Nephron progenitor cell (in vitro differentiated cells): ENCODE data around the gene ABAT.
"Not testable (repeated sequence)": the region's sequence is repeated elsewhere in the genome, so short reads cannot be mapped to it uniquely, and the experiment has no call there.

Source experiments
- DNase-seq: peaks from one replicate; pipeline ENCODE4 v3.0.0; 2021
- H3K27ac Mint-ChIP-seq: 2 replicates; pipeline ENCODE4 v1.8.0; 2021; ENCODE audit warnings: mild to moderate bottlenecking, moderate library complexity, mixed read lengths
- H3K27me3 Mint-ChIP-seq: 2 replicates; pipeline ENCODE4 v1.8.0; 2021; ENCODE audit warnings: mild to moderate bottlenecking, low read depth, mixed read lengths; ENCODE audit not compliant: poor library complexity
- H3K36me3 Mint-ChIP-seq: 2 replicates; pipeline ENCODE4 v1.8.0; 2021; ENCODE audit warnings: low read depth, mixed read lengths
- H3K4me1 Mint-ChIP-seq: 2 replicates; pipeline ENCODE4 v1.8.0; 2021; ENCODE audit warnings: mixed read lengths
- H3K4me3 Mint-ChIP-seq: 2 replicates; pipeline ENCODE4 v1.8.0; 2021; ENCODE audit warnings: mild to moderate bottlenecking, moderate library complexity, mixed read lengths
- H3K9me3 Mint-ChIP-seq: 2 replicates; pipeline ENCODE4 v1.8.0; 2021; ENCODE audit warnings: mild to moderate bottlenecking, moderate library complexity, mixed read lengths
- TF ChIP-seq, protein P1 (sequence below): fragments of 200-600 bp; sonication (generic); IDR thresholded peaks from 2 replicates; pipeline ENCODE4 v1.5.0; 2021; ENCODE audit warnings: antibody characterized with exemption

The ABAT gene

DNA sequence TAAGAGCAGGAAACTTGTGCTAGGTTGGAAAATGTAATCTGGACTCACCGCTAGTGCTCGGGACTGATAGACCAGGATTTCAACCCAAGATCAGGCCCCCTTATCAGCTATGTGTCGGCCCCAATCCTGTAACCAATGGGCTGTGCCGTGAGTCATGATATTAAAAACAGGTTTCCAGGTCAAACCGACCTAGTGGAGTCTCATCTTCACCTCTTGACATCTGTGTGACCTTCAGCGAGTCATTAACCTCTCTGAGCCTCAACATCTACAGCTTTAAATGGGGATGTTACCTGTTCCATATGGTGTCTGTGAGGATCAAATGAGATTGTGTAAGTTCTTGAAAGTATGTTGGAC lies 123.7 kb downstream of the ABAT start:
- peak overlapping the region; percentile 93 for H3K4me3 Mint-ChIP-seq
- no peak for DNase-seq
- peaks cover 39% of the 10 kb centered on the region for H3K4me1 Mint-ChIP-seq
- TF ChIP-seq, protein P1, sequence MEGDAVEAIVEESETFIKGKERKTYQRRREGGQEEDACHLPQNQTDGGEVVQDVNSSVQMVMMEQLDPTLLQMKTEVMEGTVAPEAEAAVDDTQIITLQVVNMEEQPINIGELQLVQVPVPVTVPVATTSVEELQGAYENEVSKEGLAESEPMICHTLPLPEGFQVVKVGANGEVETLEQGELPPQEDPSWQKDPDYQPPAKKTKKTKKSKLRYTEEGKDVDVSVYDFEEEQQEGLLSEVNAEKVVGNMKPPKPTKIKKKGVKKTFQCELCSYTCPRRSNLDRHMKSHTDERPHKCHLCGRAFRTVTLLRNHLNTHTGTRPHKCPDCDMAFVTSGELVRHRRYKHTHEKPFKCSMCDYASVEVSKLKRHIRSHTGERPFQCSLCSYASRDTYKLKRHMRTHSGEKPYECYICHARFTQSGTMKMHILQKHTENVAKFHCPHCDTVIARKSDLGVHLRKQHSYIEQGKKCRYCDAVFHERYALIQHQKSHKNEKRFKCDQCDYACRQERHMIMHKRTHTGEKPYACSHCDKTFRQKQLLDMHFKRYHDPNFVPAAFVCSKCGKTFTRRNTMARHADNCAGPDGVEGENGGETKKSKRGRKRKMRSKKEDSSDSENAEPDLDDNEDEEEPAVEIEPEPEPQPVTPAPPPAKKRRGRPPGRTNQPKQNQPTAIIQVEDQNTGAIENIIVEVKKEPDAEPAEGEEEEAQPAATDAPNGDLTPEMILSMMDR = no peak
- no peaks in the 10 kb centered on the region for H3K9me3 Mint-ChIP-seq
- H3K36me3 Mint-ChIP-seq = peaks cover 14% of the 10 kb centered on the region
- H3K27ac Mint-ChIP-seq = peak overlapping the region; percentile 81
- peaks cover 5% of the 10 kb centered on the region for H3K27me3 Mint-ChIP-seq

DNA sequence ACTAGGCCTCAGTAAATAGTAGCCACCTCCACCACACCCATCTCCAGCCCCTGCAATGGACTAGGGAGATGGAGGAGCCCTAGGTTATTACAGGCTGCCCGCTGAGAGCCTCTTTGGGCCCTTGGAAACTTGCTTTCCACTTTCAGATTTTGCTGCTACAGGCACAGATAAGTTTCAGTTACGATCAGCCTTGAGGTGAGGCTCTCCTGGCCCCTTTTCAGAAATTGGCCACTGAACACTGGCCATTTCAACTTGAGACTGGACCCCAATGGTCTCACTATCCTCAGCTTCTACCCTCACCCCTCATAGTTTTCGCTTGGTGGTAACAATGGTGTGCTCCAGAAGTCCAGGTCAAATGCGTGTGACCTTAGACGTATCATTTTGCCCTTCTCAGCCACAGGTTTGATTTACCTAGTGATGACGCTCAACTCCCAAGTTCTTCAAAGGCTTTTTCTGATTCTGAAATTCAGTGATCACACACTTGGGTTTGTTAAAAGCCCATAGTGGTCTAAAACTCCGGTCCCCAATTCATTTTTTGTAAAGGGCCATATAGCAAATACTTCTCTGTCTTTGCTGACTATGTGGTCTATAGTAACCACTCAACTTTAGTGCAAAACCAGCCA lies 124.2 kb downstream of the ABAT start:
- Mint-ChIP-seq H3K27me3 (peaks cover 2% of the 10 kb centered on the region), H3K4me1 (peaks cover 39% of the 10 kb centered on the region), H3K27ac (peak overlapping the region; percentile 26), H3K9me3 (no peaks in the 10 kb centered on the region), H3K4me3 (peak overlapping the region; percentile 93), H3K36me3 (peaks cover 17% of the 10 kb centered on the region)
- TF ChIP-seq, protein P1 = no peak
- DNase-seq = no peak

DNA sequence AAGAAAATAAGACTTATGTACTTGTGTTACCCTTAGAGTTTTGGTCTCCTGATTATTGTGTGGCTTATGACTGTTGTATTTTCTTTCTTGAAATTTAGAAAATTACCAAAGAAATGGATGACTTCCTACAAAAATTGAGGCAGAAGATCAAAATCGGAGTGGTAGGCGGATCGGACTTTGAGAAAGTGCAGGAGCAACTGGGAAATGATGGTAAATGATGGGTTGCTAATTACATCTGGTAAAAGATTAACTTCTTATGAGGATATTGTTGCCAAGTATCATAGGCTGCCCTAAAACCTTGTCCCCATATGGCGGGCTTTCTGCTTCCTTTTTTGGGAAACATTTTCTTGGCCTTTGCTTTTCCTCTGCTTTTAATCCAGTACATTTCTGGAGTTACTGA lies 127.3 kb downstream of the ABAT start:
- H3K36me3 Mint-ChIP-seq = peaks cover 28% of the 10 kb centered on the region
- H3K9me3 Mint-ChIP-seq = no peaks in the 10 kb centered on the region
- peaks cover 2% of the 10 kb centered on the region for H3K27me3 Mint-ChIP-seq
- DNase-seq = no peak
- peaks cover 22% of the 10 kb centered on the region for H3K4me1 Mint-ChIP-seq
- no peak overlapping the region for H3K4me3 Mint-ChIP-seq
- no peak overlapping the region for H3K27ac Mint-ChIP-seq
- TF ChIP-seq, protein P1 = no peak

DNA sequence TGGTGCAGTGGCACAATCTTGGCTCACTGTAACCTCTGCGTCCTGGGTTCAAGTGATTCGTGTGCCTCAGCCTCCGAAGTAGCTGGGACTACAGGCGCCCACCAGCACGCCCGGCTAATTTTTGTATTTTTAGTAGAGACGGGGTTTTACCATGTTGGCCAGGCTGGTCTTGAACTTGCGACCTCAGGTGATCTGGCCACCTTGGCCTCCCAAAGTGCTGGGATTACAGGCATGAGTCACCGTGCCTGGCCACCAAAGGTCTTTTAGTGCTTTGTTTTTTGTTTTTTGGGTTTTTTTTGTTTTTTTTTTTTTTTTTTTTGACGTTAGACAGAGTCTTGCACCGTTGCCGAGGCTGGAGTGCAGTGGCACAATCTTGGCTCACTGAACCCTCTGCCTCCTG lies 129.3 kb downstream of the ABAT start:
- H3K9me3 Mint-ChIP-seq, H3K27me3 Mint-ChIP-seq, H3K4me3 Mint-ChIP-seq, DNase-seq, H3K27ac Mint-ChIP-seq, H3K4me1 Mint-ChIP-seq: not testable (repeated sequence)
- peaks cover 42% of the 10 kb centered on the region for H3K36me3 Mint-ChIP-seq

DNA sequence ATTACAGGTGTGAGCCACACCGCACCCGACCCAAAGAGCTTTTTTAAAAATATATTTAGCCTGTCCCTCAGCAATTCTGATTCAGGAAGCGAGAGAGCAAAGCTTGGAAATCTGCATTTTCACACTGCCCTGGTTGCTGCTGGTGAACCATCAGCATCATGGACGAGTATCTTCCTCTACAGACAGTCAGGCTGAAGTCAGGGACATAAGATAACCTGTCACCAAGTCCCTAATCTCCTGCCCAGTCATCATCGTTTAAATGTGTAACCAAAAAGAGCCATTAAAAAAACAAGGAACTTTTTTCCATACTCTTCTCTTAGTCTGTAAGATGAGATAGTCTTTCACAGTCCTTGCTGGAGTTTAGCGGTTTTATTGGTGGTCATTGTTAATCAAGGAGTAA lies 129.9 kb downstream of the ABAT start:
- Mint-ChIP-seq H3K4me3 (no peak overlapping the region), H3K36me3 (peaks cover 48% of the 10 kb centered on the region), H3K4me1 (peaks cover 1% of the 10 kb centered on the region), H3K27ac (no peak overlapping the region), H3K9me3 (no peaks in the 10 kb centered on the region), H3K27me3 (peaks cover 2% of the 10 kb centered on the region)
- TF ChIP-seq, protein P1 = no peak
- no peak for DNase-seq

DNA sequence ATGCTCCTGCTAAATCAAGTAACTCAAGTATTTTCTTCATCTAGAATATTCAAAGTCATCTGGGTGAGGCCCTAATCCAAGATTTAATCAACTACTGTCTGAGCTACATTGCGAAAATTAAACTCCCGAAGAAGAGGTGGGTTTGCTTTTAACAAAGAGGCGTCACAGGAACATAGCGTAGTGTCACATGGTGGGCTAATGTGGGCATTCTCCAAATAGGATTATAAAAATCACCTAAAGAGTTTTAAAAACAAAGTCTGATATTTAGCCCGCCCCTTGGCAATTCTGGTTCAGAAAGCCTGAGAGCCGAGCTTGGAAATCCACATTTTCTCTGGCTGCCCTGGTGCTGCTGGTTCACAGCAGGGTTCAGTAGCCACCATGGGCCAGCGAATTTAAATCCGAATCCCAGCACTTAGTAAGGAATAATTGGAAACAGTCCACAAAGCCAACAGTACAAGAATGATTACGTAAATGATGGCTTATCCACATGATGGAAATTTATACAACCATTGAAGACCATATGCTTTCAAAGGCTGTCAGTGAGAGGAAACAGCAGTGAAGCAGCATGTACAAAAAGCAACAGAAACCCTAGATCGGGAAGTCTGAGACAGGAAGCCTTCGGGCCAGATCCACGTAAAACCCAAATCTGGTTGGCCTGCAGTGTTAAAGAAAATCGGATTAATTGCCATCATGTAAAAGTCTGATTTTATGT lies 132.0 kb downstream of the ABAT start:
- H3K36me3 Mint-ChIP-seq = peaks cover 61% of the 10 kb centered on the region
- no peak overlapping the region for H3K27ac Mint-ChIP-seq
- DNase-seq = no peak

More for the DNA sequence above, 132.0 kb downstream of the ABAT start:
- Mint-ChIP-seq H3K4me3 (no peak overlapping the region), H3K9me3 (no peaks in the 10 kb centered on the region), H3K27me3 (no peaks in the 10 kb centered on the region), H3K4me1 (no peaks in the 10 kb centered on the region)
- TF ChIP-seq, protein P1 = no peak
